Neural progenitor cell (in vitro differentiated cells): ENCODE measurements around the gene CLEC1A. TPM values are rescaled to one million over a fixed set of nuclear protein-coding genes. Genes with fewer than 3 reads are reported as not detected.
A peak's percentile ranks its signal among the peaks of the same experiment; 100 is the strongest.

Experiments
- DNase-seq: peaks from one replicate; pipeline ENCODE4 v3.0.0-alpha.2; 2016; ENCODE audit warnings: low spot score
- H2AFZ ChIP-seq: fragments of 200-600 bp; sonication (generic); replicated peaks from 2 replicates; pipeline ENCODE4 v1.6.1; 2016; ENCODE audit warnings: antibody characterized with exemption
- H3F3A ChIP-seq: fragments of 200-600 bp; sonication (generic); 2 replicates; pipeline ENCODE4 v1.6.1; 2016; ENCODE audit warnings: antibody characterized with exemption, low read depth
- H3K27ac ChIP-seq: fragments of 200-600 bp; sonication (generic); 2 replicates; pipeline ENCODE4 v1.5.1; 2016; ENCODE audit warnings: mild to moderate bottlenecking
- H3K27me3 ChIP-seq: fragments of 200-600 bp; sonication (generic); 2 replicates; pipeline ENCODE4 v1.6.1; 2016; ENCODE audit warnings: mild to moderate bottlenecking, moderate library complexity
- H3K36me3 ChIP-seq: fragments of 200-600 bp; sonication (generic); 2 replicates; pipeline ENCODE4 v1.5.1; 2016
- H3K4me1 ChIP-seq: fragments of 200-600 bp; sonication (generic); 2 replicates; pipeline ENCODE4 v1.6.1; 2016; ENCODE audit warnings: mixed run types
- H3K4me2 ChIP-seq: fragments of 200-600 bp; sonication (generic); 2 replicates; pipeline ENCODE4 v1.6.1; 2016
- H3K4me3 ChIP-seq: fragments of 200-600 bp; sonication (generic); 2 replicates; pipeline ENCODE4 v1.5.1; 2016
- H3K79me2 ChIP-seq: fragments of 200-600 bp; sonication (generic); 2 replicates; pipeline ENCODE4 v1.6.1; 2016; ENCODE audit warnings: low read depth
- H3K9ac ChIP-seq: fragments of 200-600 bp; sonication (generic); 2 replicates; pipeline ENCODE4 v1.6.1; 2016
- H3K9me3 ChIP-seq: fragments of 200-600 bp; sonication (generic); 2 replicates; pipeline ENCODE4 v1.5.1; 2016; ENCODE audit warnings: low read depth
- H4K20me1 ChIP-seq: fragments of 200-600 bp; sonication (generic); 2 replicates; pipeline ENCODE4 v1.6.1; 2016; ENCODE audit warnings: low read depth
- H3K27ac Mint-ChIP-seq: 3 replicates; pipeline ENCODE4 v1.8.0; 2021; ENCODE audit warnings: mixed read lengths
- H3K27me3 Mint-ChIP-seq: 2 replicates; pipeline ENCODE4 v1.8.0; 2022; ENCODE audit warnings: low read depth, mild to moderate bottlenecking, inconsistent platforms, moderate library complexity, mixed read lengths; ENCODE audit not compliant: insufficient read depth
- H3K36me3 Mint-ChIP-seq: 3 replicates; pipeline ENCODE4 v1.8.0; 2021; ENCODE audit warnings: mixed read lengths
- H3K4me1 Mint-ChIP-seq: 3 replicates; pipeline ENCODE4 v1.8.0; 2021; ENCODE audit warnings: mixed read lengths
- H3K4me3 Mint-ChIP-seq: 3 replicates; pipeline ENCODE4 v1.8.0; 2021; ENCODE audit warnings: mild to moderate bottlenecking, moderate library complexity, mixed read lengths
- H3K9me3 Mint-ChIP-seq: 3 replicates; pipeline ENCODE4 v1.8.0; 2020; ENCODE audit warnings: mixed read lengths
- CTCF ChIP-seq: fragments of 200-600 bp; sonication (generic); IDR thresholded peaks from 2 replicates; pipeline ENCODE4 v1.5.1; 2017; ENCODE audit warnings: antibody characterized with exemption, mild to moderate bottlenecking
- EZH2 ChIP-seq: fragments of 200-600 bp; sonication (generic); IDR thresholded peaks from 2 replicates; pipeline ENCODE4 v1.6.1; 2017; ENCODE audit warnings: antibody characterized with exemption, mild to moderate bottlenecking, moderate library complexity
- EZH2phosphoT487 ChIP-seq: fragments of 200-600 bp; sonication (generic); IDR thresholded peaks from 2 replicates; pipeline ENCODE4 v1.6.1; 2017; ENCODE audit warnings: antibody characterized with exemption
- total RNA-seq: library from RNA; depleted of rRNA; stranded (reverse); fragments of >200 nt; gene quantifications from 2 replicates; pipeline ENCODE4 v1.2.3, GENCODE V29; 2015; ENCODE audit warnings: low replicate concordance

CLEC1A gene
- total RNA-seq, 1 donor from 2014 or later = not detected

- no peak overlapping the region for H3K9ac ChIP-seq
Measured at GRCh38 chr12:10048526-10048925, 50.3 kb downstream of the CLEC1A start.

DNA sequence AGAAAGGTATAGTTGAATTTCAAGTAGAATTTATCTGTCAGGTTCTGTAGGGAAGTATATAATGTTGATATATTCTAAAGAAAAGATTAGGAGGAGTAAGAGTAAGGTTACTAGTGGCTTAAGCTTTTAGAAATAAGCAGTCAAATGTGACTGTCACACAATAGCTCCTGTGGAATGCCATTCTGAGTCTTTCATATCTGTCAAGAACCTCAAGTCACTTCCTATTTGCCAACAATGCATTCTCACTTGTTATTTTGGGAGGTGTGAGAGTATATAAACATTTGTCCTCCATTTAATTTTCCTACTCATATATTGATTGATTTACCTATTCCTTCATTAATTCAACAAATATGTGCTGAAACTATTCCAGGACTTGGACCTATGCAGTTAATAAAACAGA, 56.6 kb downstream of the CLEC1A start:
- Histone ChIP-seq H3K4me2 (no peak overlapping the region), H3K27me3 (no peaks in the 10 kb centered on the region), H3K9ac (no peak overlapping the region), H4K20me1 (no peaks in the 10 kb centered on the region), H3K36me3 (no peaks in the 10 kb centered on the region), H3F3A (no peaks in the 10 kb centered on the region), H3K79me2 (no peaks in the 10 kb centered on the region), H3K4me3 (no peak overlapping the region), H3K4me1 (no peaks in the 10 kb centered on the region), H3K27ac (no peak overlapping the region), H2AFZ (no peak overlapping the region), H3K9me3 (no peaks in the 10 kb centered on the region)
- Mint-ChIP-seq H3K27me3 (no peaks in the 10 kb centered on the region), H3K9me3 (no peaks in the 10 kb centered on the region), H3K36me3 (no peaks in the 10 kb centered on the region), H3K4me1 (no peaks in the 10 kb centered on the region), H3K27ac (no peak overlapping the region), H3K4me3 (no peak overlapping the region)
- TF ChIP-seq EZH2phosphoT487 (no peak), EZH2 (no peak), CTCF (no peak)
- DNase-seq = no peak

More at GRCh38 chr12:10048526-10048925, 50.3 kb downstream of the CLEC1A start:
- Histone ChIP-seq H3K4me3 (no peak overlapping the region), H3K36me3 (no peaks in the 10 kb centered on the region), H3K27ac (no peak overlapping the region), H3K79me2 (no peaks in the 10 kb centered on the region), H2AFZ (no peak overlapping the region), H3K9me3 (peaks cover 4% of the 10 kb centered on the region), H3K4me2 (no peak overlapping the region), H3K4me1 (no peaks in the 10 kb centered on the region), H3K27me3 (no peaks in the 10 kb centered on the region), H3F3A (no peaks in the 10 kb centered on the region), H4K20me1 (no peaks in the 10 kb centered on the region)
- Mint-ChIP-seq H3K9me3 (peaks cover 4% of the 10 kb centered on the region), H3K27me3 (no peaks in the 10 kb centered on the region), H3K27ac (no peak overlapping the region), H3K4me3 (no peak overlapping the region), H3K4me1 (no peaks in the 10 kb centered on the region), H3K36me3 (no peaks in the 10 kb centered on the region)
- DNase-seq = no peak
- TF ChIP-seq EZH2phosphoT487 (no peak), CTCF (no peak)

- H3K27me3 ChIP-seq = no peaks in the 10 kb centered on the region
- H3K27ac Mint-ChIP-seq = no peak overlapping the region
- no peaks in the 10 kb centered on the region for H3K4me1 Mint-ChIP-seq
- no peaks in the 10 kb centered on the region for H3K79me2 ChIP-seq
- no peaks in the 10 kb centered on the region for H3K9me3 Mint-ChIP-seq
- H2AFZ ChIP-seq = peak overlapping the region; percentile 12
- no peak overlapping the region for H3K4me3 ChIP-seq
- H3F3A ChIP-seq = no peaks in the 10 kb centered on the region
- no peak for DNase-seq
- no peak overlapping the region for H3K4me3 Mint-ChIP-seq
- no peaks in the 10 kb centered on the region for H4K20me1 ChIP-seq
- H3K4me1 ChIP-seq = no peaks in the 10 kb centered on the region
- H3K9me3 ChIP-seq = no peaks in the 10 kb centered on the region
- H3K4me2 ChIP-seq = no peak overlapping the region
- H3K36me3 ChIP-seq = no peaks in the 10 kb centered on the region
- H3K27ac ChIP-seq = no peak overlapping the region
- TF ChIP-seq CTCF (peak; percentile 54), EZH2phosphoT487 (no peak), EZH2 (no peak)
- H3K36me3 Mint-ChIP-seq = no peaks in the 10 kb centered on the region
- H3K27me3 Mint-ChIP-seq = no peaks in the 10 kb centered on the region
- H3K9ac ChIP-seq = no peak overlapping the region
Measured at GRCh38 chr12:10033783-10034545, 64.8 kb downstream of the CLEC1A start.
